NCI-H2227 (cell line): ENCODE measurements around the gene SLC9A5.
A peak's percentile ranks its signal among the peaks of the same experiment; 100 is the strongest.

Experiments used
- DNase-seq: peaks from one replicate; lab custom pipeline; 2025; ENCODE audit not compliant: unreplicated experiment; lab: John Stamatoyannopoulos, UW

The SLC9A5 gene

GRCh38 chr16:67248401-67249177 is at the start of gene SLC9A5:
Gene SLC9A5, plus strand, starts transcription at chr16:67248979. Its CDS starts 36 bp downstream, at chr16:67249015.
- DNase-seq: peak; percentile 45

GRCh38 chr16:67199011-67199807 is 49.6 kb upstream of the SLC9A5 start, which contains the start of gene ELMO3:
Gene ELMO3, plus strand, starts transcription at chr16:67199131. Its CDS starts 196 bp downstream, at chr16:67199327.
- no peak for DNase-seq

GRCh38 chr16:67199808-67200198 is 49.0 kb upstream of the SLC9A5 start:
- DNase-seq: no peak

GRCh38 chr16:67200491-67200890 is 48.3 kb upstream of the SLC9A5 start:
- DNase-seq: no peak

GRCh38 chr16:67201411-67202345 is 47.1 kb upstream of the SLC9A5 start:
- DNase-seq: no peak

GRCh38 chr16:67202426-67202825 is 46.4 kb upstream of the SLC9A5 start:
- DNase-seq: no peak

- no peak for DNase-seq
Measured at GRCh38 chr16:67202956-67203493, 45.8 kb upstream of the SLC9A5 start.

GRCh38 chr16:67204076-67204475 is 44.7 kb upstream of the SLC9A5 start:
- no peak for DNase-seq

GRCh38 chr16:67206129-67206837 is 42.5 kb upstream of the SLC9A5 start:
- no peak for DNase-seq

- DNase-seq: no peak
Measured at GRCh38 chr16:67206838-67207248, 41.9 kb upstream of the SLC9A5 start.

GRCh38 chr16:67207249-67208091 is 41.3 kb upstream of the SLC9A5 start:
- no peak for DNase-seq

GRCh38 chr16:67208154-67208896 is 40.5 kb upstream of the SLC9A5 start:
- DNase-seq: no peak

- no peak for DNase-seq
Measured at GRCh38 chr16:67209565-67209964, 39.2 kb upstream of the SLC9A5 start.

- DNase-seq: no peak
Measured at GRCh38 chr16:67210069-67210937, 38.5 kb upstream of the SLC9A5 start.

GRCh38 chr16:67211674-67212073 is 37.1 kb upstream of the SLC9A5 start:
- no peak for DNase-seq

GRCh38 chr16:67212766-67213165 is 36.0 kb upstream of the SLC9A5 start:
- no peak for DNase-seq

GRCh38 chr16:67213197-67214019 is 35.4 kb upstream of the SLC9A5 start:
- DNase-seq: no peak
